GM19099 (cell line): Measurements from ENCODE around the gene POU4F1.

Source experiments
- POLR2A ChIP-seq: IDR thresholded peaks from 3 replicates; pipeline ENCODE4 v1.6.1; 2011; ENCODE audit warnings: low read depth; ENCODE audit not compliant: insufficient read length; ENCODE audit errors: extremely low read depth

The POU4F1 gene

DNA sequence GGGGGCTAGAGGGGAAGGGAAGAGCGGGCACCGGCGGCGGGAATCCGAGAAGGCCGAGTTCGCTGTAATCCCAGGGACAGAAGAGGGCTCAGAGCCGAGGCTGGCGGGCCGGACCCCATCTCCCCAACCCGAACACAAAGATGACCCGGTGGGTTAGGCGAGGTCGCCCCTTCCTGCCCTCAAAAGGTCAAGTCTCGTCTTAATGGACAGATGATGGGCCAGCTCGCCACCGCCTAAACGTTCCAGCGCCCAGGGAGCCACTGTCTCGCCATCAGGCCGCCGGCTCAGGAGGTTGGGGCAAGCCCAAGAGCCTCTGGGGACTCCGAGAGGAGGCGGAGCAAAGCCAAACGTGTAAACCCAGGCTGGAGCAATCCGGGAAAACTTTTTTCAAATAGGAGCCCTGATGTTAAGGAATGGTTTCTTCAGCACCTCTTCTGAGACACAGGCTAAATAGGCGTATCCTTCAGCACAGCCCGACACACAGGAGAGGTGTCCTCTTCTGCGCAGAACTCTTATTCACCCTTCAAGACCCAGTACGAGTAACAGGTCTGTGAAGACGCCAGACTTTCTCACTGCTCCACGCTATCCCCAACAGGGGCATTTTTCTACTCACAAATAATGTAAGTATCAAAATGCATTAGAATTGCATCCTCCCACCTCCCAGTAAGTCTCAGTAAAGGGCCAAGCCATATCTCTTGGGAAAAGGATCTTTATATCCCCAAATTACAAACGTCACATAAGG is 6.3 kb upstream of the POU4F1 start:
- TF ChIP-seq POLR2A: no peak

DNA sequence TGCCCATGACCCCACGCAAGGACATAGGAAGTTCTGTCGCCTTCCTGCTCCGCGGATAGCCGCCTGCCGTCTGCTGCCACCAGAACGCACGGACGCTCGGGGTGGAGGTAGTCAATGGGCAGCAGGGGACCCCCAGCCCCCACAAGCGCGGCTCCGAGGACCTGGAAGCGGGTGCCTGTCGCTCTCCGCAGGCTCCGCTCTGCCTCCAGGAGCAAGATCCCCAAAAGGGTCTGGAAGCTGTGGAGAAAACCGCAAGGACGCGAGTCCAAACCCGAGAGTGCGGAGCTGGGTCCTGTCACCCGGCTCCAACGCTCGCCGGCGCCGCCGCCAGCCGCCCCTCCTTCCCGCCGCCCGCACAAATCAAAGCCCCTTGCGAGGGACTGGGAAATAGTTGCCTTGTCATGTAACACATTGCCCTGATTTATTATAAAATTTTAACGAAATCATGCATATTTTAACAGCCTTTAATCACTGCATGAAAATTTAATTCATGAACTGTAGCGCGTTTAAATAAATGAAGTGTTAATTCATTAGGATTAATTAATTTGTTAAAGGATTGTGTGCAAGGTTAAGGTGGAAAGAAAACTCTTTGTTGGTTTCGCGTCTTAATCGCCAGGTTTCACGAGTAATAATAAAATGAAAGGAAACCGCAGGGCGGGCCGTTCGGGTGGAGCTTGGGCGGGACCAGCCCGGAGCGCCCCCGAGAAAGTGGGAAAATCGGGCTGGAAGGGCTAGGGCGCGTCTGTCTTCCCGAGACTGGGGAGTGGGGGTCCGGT is 5.5 kb upstream of the POU4F1 start:
- TF ChIP-seq POLR2A: no peak

DNA sequence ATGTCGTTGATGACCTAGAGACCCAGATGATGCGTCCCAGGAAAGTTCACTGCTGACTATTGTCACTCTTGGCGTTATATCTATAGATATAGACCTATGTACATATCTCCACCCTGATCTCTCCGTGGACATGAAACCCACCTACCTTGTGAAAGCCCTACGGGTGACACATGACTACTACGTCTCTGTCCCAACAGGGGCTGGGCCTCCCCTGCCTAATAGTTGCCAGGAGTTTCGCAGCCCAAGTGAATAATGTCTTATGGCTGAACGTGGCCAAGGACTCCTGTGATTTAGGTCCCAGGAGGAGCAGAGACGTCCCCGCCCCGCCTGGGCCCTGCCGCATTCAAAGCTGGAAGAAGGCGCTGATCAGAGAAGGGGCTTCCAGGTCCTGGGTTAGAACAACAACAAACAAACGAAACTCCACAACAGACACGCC is 4.9 kb upstream of the POU4F1 start:
- no peak for TF ChIP-seq POLR2A

DNA sequence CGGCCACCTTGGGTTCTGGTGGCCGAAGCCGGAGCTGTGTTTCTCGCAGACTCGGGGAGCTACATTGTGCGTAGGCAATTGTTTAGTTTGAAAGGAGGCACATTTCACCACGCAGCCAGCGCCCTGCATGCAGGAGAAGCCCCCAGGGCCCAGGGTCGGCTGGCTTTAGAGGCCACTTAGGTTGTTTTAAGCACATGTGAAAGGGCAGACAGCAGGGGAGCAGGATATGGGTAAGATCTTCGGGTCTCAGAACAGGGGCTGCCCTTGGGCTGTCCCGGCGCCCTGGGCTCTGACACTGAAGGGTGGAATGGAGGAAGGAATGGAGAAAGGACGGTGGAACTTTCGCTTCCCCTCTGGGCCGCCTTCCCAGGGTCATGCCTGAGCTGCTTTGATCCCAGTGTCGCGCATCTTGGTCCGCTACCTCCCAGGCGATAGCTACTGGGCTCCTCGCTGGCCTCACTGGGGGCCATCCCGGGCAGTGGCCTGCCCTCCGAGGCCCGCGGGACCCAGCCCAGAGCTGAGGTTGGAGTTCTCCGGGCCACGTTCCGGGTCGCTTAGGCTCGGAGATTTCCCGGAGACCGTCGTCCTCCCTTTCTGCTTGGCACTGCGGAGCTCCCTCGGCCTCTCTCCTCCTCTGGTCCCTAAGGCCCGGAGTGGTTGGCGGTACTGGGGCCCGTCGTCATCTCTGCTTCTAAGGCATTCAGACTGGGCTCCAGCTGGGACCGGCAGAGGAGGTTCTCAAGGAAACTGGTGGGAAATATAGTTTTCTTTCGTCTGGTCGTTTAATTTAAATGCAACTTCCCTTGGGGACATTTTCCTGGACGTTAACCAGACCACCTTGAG is 4.3 kb upstream of the POU4F1 start:
- no peak for TF ChIP-seq POLR2A

DNA sequence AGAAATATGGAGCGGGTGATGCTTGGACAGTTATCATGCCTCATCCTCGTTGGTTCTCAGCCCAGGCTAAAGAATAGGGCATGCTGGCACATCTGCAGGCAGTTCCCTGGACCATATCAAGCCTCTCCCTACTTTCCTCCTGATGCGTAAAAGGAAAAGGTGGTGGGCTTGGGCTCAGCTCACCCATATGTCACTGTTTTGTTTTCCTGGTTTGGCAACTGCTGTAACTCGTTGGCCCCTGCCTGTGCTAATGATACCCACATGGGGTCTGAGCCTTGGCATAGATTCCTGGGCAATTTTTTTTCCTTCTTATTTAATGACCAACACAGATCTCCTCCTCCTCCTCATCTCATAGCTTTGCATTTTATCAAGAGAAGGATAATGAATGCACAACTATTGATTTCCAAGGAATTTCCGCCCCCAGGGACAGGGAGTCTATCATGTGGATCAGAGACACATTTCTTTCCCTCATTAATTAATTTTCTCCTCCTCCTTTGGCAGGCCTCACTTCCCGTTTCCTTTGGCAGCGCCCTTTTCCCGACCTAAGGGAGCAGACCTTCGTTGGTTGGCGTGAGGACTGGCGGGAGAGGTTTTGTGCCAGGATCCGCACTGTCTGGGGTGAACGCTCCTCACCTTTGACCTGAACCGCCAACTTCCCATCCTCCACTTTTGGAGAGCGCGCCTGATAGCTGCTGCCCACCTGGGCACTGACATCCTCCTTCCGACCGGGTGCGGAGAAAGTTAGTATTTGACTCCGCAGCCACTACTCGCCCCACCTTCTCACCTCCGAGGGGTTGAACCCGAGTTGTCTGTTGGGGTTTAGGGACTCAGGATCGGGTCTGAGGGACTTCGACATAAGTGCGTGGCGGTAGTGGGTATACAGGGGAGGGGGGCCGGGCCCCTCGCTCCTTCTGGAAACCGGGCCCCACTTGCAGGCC is 3.4 kb upstream of the POU4F1 start:
- TF ChIP-seq POLR2A: no peak

DNA sequence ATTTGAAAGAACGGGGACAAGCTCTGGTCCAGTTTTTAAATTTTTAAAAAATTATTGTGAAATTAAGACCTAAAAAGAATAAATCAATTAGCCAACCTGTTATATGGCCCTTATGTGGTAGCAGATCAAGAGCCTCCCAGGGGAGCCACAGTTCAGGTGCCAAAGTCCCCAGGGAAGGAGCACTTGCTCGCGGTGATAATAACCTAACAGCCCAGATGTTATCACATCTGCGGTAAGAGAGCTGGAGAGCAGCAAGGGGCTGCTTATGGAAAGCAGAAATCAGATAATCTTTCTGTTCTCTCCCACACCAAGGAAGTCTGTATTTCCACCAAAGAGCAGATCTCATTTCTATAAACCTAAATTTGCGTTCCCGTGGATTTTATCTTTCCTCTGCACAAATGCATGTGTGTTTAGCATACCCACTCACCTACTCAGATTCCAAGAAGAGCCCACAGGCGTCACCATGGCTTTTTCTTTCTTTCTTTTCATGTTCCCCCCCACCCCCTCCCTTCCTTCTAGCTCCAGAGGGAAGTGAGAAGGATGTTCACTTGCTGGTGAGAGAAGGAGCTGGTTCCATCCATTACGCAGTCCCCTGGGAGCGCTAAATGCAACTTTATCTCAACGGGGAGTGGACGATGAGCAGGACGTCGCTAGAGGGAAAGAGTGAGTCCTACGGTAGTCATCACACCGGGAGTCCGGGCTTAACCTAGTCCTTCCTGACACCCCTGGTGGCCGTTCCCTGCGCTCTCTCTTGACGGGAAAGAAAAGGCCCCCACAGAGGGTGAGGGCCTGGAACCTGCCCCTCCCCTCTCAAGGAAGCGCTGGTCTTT is 1.6 kb upstream of the POU4F1 start:
- no peak for TF ChIP-seq POLR2A

DNA sequence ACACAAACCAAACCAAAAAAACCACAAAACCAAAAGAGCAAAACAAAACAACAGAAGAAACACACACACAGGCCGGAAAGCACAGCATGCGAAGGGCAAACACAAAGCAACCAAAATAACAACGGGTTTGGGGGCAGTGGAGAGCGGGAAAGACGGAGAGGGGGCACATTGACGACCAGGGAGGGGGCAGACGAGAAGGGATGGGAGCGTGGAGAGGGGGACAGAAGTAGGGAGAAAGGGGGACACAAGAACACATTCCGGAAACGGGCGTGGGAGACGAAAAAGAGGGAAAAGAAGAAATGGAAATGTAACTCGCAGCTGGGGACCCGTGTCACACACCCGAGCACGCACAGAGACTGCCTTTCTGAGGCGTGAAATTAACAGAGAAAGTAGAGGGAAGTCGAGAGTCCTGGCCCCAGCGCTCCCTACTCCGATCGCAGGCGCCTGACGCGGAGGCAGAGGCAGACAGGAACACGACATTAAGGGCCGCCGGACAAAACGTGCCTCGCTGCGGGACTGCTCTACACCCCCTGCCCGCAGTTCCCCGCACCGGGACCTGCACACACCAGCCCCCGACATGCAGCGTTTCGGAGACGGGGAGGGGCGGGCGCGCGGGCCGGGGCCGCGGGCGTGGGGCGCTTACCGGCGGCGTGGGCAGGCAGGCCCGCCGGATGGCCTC is 652 bp downstream of the POU4F1 start:
- no peak for TF ChIP-seq POLR2A

DNA sequence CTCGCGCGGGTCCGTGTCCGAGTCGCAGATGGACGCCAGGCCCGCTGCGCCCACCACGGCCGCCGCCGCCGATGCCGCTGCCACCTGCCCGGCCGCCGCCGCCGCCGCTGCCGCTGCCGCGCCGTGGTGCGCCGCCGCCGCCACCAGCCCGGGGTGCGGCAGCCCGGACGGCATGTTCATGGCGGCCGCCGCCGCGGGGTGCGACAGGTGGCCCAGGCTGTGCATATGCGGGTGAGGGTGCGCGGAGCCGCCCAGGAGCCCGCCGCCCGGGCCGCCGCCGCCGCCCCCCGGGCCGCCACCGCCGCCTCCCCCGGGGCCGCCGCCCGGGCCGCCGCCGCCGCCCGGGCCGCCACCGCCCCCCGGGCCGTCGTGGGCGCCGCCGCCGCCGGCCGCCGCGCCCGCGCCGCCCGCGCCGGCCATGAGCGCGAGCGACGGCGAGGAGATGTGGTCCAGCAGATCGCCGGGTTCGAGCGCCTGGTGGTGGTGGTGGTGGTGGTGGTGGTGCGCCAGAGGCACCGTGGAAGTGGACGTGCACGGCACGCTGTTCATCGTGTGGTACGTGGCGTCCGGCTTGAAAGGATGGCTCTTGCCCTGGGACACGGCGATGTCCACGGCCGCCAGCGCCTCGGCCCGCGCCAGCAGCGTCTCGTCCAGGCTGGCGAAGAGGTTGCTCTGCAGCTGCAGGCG is 1.3 kb downstream of the POU4F1 start:
- no peak for TF ChIP-seq POLR2A

DNA sequence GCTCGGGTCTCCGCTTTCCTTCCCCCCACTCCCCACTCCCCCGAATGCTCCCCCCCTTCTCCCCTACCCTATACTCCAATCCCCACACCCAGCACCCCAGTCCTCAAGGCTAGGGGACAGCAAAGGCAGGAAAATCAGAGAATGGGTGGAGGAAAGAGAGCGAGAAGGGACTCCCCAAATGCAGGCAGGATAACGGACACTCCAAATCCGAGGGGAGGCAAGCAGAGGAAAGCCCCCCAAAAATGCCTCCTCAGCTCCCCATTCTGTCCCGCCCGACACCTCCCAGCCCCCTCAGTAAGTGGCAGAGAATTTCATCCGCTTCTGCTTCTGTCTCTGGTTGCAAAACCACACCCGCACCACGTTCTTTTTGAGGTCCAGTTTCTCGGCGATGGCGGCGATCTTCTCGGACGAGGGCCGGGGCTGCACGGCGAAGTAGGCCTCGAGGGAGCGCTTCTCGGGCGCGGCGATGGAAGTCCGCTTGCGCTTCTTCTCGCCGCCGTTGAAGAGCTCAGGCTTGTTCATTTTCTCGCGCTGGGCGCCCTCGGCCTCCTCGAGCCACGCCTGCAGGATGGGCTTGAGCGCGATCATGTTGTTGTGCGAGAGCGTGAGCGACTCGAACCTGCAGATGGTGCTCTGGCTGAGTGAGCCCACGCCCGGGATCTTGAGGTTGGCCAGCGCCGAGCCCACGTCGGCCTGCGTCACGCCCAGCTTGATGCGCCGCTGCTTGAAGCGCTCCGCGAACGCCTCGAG is 2.1 kb downstream of the POU4F1 start:
- TF ChIP-seq POLR2A: no peak

DNA sequence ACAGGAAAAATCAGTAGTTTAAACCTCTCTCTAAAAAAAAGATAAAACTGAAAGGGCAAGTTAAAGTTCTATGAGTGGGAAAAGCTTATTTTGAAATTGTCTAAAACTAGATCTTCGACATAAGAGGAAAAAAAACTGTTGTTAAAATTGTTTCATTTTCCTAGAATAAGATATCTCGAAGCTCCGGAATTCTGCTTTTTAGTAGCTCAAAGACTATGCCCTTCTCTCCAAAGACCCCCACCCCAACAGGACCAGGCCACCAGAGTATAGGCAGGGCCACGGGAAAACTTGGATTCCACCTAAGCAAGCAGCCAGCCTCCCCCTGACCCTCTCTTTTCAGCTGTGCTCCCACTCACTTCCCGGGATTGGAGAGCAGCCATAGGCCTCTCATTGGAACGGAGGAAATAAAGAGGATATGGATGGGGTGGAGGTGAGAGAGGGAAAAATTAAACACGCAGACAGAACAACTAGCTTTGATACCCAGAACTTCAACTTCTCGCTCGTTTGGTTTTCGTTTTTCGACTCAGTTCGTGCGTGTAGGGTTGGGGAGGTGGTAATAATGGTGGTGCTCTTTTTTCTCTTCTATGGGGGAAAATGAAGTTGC is 3.0 kb downstream of the POU4F1 start:
- no peak for TF ChIP-seq POLR2A

DNA sequence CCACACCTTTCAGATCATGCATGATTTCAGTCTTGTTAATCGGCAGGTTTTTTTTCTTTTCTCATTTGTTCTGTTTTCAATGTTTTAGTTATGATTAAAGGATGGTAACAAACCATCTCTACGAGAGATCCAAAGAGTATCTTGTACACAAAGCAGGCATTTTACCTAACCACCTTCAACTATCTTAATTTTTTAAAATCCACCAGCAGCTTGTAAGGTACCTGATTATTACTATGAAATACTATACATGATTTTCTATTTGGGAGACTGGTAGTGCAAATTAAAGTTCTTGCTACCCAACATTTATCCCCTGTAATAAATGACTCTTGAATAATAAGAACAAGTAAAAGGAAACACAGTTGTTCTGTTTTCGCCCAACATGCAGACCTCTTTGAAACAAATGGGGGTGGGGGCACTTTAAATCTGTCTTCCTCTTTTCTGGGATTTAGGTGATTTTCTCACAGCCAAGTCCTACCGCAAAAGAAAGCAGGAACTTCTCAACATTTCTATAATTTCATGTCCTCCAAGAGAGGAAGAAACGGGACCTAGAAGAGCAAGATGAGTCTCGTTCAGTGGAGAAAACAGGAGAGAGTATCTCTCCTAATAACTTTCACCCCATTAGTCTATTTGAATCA is 3.6 kb downstream of the POU4F1 start:
- TF ChIP-seq POLR2A: no peak

DNA sequence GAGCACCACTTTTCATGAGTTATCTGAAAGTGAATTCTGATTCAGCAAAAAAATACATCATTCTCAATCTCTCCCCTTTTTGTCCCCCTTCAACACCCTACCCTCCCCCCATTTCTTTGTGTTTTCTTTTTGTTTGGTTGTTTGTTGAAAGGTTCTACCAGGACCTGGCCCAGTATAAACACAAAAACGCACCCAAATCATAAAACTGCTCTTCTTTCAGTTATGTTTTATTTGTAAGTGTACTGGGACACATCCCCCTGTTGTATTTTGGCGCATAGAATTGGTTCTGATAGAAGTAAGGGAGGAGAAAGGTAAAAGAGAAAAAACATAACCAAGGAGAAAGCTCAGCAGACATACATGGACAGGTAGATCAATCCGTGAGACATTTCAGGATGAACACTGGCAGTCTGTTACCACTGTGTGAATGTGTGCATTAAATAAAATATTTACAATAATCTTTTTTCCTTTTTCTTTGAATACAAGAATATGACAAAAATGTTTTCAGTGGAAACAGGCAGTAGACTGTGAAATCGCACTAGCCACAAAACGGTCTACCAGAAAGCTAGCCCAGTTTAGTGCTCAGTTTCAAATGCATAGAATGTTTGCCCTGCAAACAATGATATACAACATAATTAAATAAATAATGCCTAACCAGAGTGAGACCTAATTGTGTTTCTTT is 4.2 kb downstream of the POU4F1 start:
- TF ChIP-seq POLR2A: no peak
